K562 (cell line): ENCODE measurements around the gene SLC39A5. TPM values are rescaled to one million over a fixed set of nuclear protein-coding genes. Genes with fewer than 3 reads are reported as not detected.

ENCODE experiments used
- MCM3 ChIP-seq: fragments of 450-650 bp; IDR thresholded peaks from 2 replicates; pipeline ENCODE4 v1.6.1; 2016
- NRF1 ChIP-seq, 2 experiments: fragments of 450-650 bp; IDR thresholded peaks in 1 of 2; conservative IDR thresholded peaks in 1 of 2; 2 replicates each; pipeline ENCODE4 v1.6.1; 2014; ENCODE audit warnings: mild to moderate bottlenecking in 2 of 2
- PRDM10 ChIP-seq: fragments of 450-650 bp; IDR thresholded peaks from 2 replicates; pipeline ENCODE4 v1.6.1; 2018; ENCODE audit not compliant: partially characterized antibody
- ZBTB7A ChIP-seq: IDR thresholded peaks from 2 replicates; pipeline ENCODE4 v1.6.1; 2011; ENCODE audit warnings: low read depth, mild to moderate bottlenecking, low read length, moderate library complexity, borderline replicate concordance; ENCODE audit not compliant: control insufficient read depth
- ZNF408 ChIP-seq: fragments of 250-450 bp; sonication (Bioruptor Pico); IDR thresholded peaks from 2 replicates; pipeline ENCODE4 v1.4.0; 2020; ENCODE audit warnings: low read depth, mild to moderate bottlenecking, moderate library complexity
- ZNF592 ChIP-seq: fragments of 450-650 bp; IDR thresholded peaks from 2 replicates; pipeline ENCODE4 v1.6.1; 2017; ENCODE audit warnings: antibody characterized with exemption, mild to moderate bottlenecking
- polyA plus RNA-seq, 8 experiments: library from polyadenylated mRNA; depleted of rRNA in 4 of 8; stranded (reverse) in 5 of 8; unstranded in 3 of 8; fragments of >200 nt; fragmentation: Nextera tagmentation in 2 of 8; fragmentation: Illumina TruSeq in 1 of 8; extraction: Ambion mirVana in 2 of 8; extraction: Trizol in 1 of 8; gene quantifications; 2 replicates each; pipeline versions ENCODE4 v1.2.1 to v1.2.3, GENCODE V29; 2011 to 2014; ENCODE audit warnings: inconsistent platforms in 1 of 8, missing spikeins in 1 of 8
- total RNA-seq, 7 experiments: library from RNA; depleted of rRNA in 6 of 7; stranded (reverse); fragments of >200 nt in 6 of 7; fragmentation: Illumina TruSeq in 2 of 7; extraction: Trizol in 2 of 7; gene quantifications; 2 replicates each; pipeline versions ENCODE4 v1.2.1 to v1.2.3, GENCODE V29; 2011 to 2021; ENCODE audit warnings: low replicate concordance in 1 of 7
- TF ChIP-seq, protein P1 (sequence below): fragments of 450-650 bp; formaldehyde crosslinking; IDR thresholded peaks from 2 replicates; pipeline ENCODE4 v1.4.0; 2022; ENCODE audit warnings: missing genetic modification characterization

SLC39A5 gene
- total and polyA plus RNA-seq, 9 of the 15 experiments (the other 6 are each of a cell fraction or from before 2014, with no cell fraction given), result 0.08 to 0.10 TPM; not detected in 7

GRCh38 chr12:56266693-56267442, 37.0 kb downstream of the SLC39A5 start, which contains the start of gene COQ10A (continued):
- TF ChIP-seq PRDM10 (peak; percentile 68), ZNF592 (peak; percentile 41; the same call in 1 of the 2 replicates), ZNF408 (CRISPR knock-in tag) (no peak), ZBTB7A (peak; percentile 79; the same call in 1 of the 2 replicates), MCM3 (no peak), NRF1 (conservative IDR thresholded peaks at IDR 0.05 in 1 of 2, IDR thresholded peaks at IDR 0.05 in 1 of 2) (peak in 1 of 2 experiments; percentile 87)
- TF ChIP-seq, protein P1, sequence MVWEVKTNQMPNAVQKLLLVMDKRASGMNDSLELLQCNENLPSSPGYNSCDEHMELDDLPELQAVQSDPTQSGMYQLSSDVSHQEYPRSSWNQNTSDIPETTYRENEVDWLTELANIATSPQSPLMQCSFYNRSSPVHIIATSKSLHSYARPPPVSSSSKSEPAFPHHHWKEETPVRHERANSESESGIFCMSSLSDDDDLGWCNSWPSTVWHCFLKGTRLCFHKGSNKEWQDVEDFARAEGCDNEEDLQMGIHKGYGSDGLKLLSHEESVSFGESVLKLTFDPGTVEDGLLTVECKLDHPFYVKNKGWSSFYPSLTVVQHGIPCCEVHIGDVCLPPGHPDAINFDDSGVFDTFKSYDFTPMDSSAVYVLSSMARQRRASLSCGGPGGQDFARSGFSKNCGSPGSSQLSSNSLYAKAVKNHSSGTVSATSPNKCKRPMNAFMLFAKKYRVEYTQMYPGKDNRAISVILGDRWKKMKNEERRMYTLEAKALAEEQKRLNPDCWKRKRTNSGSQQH (CRISPR knock-in tag), result peak; percentile 12; the same call in 1 of the 2 replicates
